GM12865 (cell line): Measurements from ENCODE around the gene PPIL1.

Experiments
- DNase-seq: peaks from one replicate; pipeline ENCODE4 v3.0.0; 2010; ENCODE audit warnings: low read depth
- H3K4me3 ChIP-seq: 2 replicates; pipeline ENCODE4 v1.5.1; 2011; ENCODE audit warnings: mild to moderate bottlenecking, low read depth, low read length, control low read depth
- CTCF ChIP-seq: IDR thresholded peaks from 2 replicates; pipeline ENCODE4 v1.5.1; 2011; ENCODE audit warnings: low read length, control low read depth, low read depth, inconsistent platforms; ENCODE audit not compliant: insufficient read depth; ENCODE audit errors: missing control alignments

Gene PPIL1

GRCh38 chr6:36848658-36849441, 25.8 kb downstream of the PPIL1 start:
- DNase-seq = no peak
- no peak overlapping the region for H3K4me3 ChIP-seq
- no peak for TF ChIP-seq CTCF

DNA sequence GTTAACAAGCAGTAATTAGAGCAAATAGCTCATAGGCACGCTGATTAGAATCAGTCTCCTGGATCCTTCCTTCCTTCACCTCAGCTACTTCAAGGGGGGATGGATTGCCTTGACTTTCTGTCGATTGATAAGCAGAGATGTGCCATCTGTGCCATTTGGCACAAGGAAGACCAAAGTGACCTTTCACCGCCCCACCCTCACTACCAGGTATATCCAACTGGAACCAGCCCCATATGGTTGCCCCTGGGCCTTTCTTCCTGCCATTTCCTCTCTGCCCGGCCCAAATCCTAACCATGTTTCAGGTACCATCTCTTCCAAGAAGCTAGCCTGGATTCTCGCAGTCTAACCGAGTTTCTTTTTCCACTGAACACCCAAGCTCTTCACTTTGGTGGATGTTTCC, 26.6 kb downstream of the PPIL1 start:
- no peak for TF ChIP-seq CTCF
- no peak overlapping the region for H3K4me3 ChIP-seq

DNA sequence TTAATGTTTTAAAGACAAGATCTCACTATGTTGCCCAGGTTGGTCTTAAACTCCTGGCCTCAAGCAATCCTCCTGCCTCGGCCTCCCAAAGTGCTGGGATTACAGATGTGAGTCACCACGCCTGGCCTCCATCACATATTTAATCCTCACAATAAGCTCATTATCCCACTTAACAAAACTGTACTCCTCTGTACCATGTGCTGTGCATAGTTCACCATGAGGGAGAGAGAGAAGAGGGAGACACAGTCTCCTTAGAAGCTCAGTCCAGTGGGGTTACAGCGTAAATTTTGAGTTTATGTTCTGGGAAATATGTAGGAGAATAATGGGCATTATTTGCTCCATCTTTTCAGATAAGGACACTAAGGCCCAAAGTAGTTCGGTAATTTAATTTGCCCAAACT, 27.5 kb downstream of the PPIL1 start:
- DNase-seq = no peak
- no peak for TF ChIP-seq CTCF
- H3K4me3 ChIP-seq = no peak overlapping the region

More for the DNA sequence above, 26.6 kb downstream of the PPIL1 start:
- DNase-seq = no peak

- no peak overlapping the region for H3K4me3 ChIP-seq
- no peak for DNase-seq
Measured at GRCh38 chr6:36845233-36845632, 29.4 kb downstream of the PPIL1 start.

DNA sequence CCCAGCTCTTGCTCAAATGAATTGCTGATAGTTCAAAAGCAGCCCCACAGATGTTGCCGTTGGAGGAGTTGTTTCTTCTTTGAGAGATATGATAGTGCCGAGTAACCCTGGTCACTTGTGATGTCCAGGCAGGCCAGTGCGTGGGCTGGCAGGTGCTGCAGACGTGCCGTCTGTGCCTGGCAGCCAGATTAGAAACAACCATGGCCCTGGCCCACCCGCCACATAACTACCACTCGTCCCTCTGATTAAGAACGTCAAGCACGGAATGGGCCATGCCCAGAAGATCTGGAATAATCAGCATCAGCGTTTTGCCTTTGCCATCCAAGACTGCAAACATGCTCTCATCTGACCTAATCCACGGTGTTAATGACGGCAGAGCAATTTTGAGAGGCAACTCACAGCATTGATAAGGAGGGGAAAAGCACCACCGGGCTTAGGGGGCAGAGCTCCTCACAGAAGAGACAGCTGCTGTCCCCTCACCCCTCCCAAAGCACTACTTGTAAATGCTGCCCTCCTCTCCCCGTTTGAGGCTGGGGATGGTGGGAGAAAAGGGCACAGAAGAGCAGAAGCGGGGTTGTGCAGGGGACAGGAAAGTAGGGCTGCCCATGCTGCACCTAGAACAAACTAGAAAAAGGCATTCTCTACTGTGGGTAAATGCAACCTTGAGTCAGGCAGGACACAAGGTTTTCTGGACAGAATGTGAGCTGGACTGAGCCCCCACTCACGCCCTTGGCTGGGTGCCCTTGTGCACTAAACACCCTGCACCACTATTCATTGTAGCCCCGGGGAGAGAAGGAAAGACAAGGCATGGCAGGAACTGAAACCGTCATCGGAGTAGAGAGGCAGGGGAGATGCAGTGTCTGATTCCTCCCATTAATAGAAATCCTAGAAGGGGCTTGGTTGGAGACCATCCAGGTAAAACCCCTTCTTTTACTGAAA, 30.1 kb downstream of the PPIL1 start:
- DNase-seq = no peak
- H3K4me3 ChIP-seq = no peak overlapping the region
- TF ChIP-seq CTCF = no peak

More at GRCh38 chr6:36845233-36845632, 29.4 kb downstream of the PPIL1 start:
- TF ChIP-seq CTCF = no peak

GRCh38 chr6:36843170-36843569, 31.4 kb downstream of the PPIL1 start:
- TF ChIP-seq CTCF = no peak
- H3K4me3 ChIP-seq = no peak overlapping the region
- no peak for DNase-seq
